Activated CD4-positive, alpha-beta T cell treated with anti-CD3 and anti-CD28 coated beads, Interleukin-2, amount 50 U/mL, for 24 hours (primary cell): ENCODE measurements around the gene ALDH18A1.

Experiments
- DNase-seq, 2 donors: peaks; one replicate each; pipeline ENCODE4 v3.0.0-alpha.2; 2020; ENCODE audit warnings: low read depth in 1 of 2, low spot score in 1 of 2

The ALDH18A1 gene

DNA sequence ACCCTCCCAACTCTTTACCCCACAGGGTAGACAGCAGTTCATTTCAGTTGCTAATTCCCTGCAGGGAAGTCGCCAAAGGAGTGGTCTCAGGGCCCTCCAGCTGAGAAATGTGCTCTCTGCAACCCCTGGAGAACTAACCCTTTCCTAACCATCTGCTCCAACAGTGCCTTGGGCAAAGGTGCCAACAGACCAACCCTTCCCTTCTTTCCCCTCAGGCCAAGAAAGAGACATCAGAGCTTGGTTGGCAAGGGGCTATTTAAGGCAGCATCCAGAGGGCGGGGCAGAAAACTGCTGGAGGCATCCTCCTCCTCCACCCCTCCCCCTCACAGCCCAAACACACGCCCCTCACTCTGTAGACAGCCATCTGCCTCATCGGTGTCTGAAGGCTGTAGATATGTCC, 97.0 kb downstream of the ALDH18A1 start:
- no peak for DNase-seq

DNA sequence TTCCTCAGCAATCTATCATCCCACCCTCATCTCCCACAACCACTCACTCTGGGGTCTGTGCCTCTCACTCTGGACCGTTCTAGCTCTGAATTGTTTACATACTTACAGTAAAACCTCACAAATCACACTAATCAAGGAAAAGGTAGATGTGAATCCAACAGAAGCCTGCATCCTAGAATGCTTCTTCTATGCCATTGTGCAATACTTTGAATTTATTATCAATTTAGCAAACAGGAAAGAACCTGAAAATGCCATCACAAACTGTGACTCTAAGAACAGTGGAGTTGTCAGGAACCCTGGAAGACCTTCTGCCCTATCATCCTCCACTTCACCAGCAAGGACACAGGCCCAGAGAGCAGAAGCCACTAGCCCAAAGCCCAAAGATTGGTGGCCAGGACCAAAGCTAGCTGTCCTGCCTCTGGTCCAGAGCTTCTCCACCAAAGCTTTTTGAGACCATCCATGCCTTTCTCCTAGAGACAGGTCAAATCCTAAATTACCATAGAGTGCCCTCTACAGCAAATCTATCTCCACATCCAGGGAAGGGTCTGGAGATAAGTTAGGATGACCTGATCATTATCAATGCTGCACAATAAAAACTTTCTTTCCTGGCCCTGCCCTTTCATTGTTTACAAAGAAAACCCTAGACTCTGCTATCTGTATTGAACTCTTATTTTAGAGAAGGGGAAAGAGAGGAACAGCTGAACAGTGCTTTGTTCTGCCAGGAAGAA, 97.8 kb downstream of the ALDH18A1 start:
- DNase-seq = no peak

DNA sequence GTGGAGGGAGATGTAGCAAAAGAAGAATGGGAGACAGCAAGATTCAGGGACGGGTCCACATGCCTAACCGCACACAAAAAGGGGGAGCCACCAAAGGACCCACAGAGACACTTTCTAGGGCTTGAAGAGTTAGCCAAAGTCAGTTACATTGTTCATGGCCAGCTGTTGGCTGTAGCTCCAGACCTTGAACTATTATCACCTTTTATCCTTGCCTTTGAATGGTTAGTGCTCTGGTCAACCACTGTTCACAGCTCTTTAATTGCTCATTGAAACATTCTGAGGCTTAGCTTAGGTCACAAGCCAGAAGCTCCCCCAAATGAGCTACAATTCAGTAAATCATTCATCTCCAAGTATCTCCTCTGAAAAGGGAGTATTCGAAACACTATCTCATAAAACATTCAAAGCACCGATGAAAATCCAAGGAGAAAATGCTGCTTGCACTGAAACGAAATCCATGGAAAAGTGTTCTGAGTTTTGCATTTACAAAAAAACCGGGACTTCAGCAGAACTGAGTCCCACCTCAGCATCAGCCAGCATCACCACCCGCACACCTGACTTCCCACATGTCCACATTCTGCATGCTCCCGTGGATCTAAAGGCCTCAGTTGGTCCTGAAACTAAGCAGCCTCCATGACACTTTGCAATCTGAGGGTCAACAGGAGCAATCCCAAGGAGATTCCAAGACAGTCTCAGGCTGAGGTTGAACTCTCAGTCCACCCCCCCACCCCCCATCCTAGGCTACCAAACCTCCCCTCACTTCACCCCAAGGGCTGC, 99.3 kb downstream of the ALDH18A1 start:
- no peak for DNase-seq
